GM12801 (cell line): ENCODE results near the gene PHF21B.

Experiments used
- CTCF ChIP-seq: IDR thresholded peaks from one replicate; pipeline ENCODE4 v1.5.1; 2011; ENCODE audit warnings: control low read depth; ENCODE audit not compliant: insufficient read length; ENCODE audit errors: extremely low read depth

PHF21B gene

GRCh38 chr22:44952863-44953746, 56.7 kb downstream of the PHF21B start:
- TF ChIP-seq CTCF, result no peak

- no peak for TF ChIP-seq CTCF
Measured at GRCh38 chr22:44951510-44951816, 58.3 kb downstream of the PHF21B start.

GRCh38 chr22:44950806-44951509, 58.8 kb downstream of the PHF21B start:
- no peak for TF ChIP-seq CTCF

GRCh38 chr22:44947846-44948245, 62.0 kb downstream of the PHF21B start:
- no peak for TF ChIP-seq CTCF

GRCh38 chr22:44947049-44947448, 62.8 kb downstream of the PHF21B start:
- TF ChIP-seq CTCF, result no peak

- no peak for TF ChIP-seq CTCF
Measured at GRCh38 chr22:44944883-44945601, 64.8 kb downstream of the PHF21B start.

- no peak for TF ChIP-seq CTCF
Measured at GRCh38 chr22:44943701-44944324, 66.0 kb downstream of the PHF21B start.
